NOMO-1 (cell line): ENCODE data around the gene LRRK1.

Experiments used
- DNase-seq, 2 experiments: peaks; one replicate each; lab custom pipeline; 2025; ENCODE audit not compliant: unreplicated experiment in 2 of 2; lab: John Stamatoyannopoulos, UW

Gene LRRK1

DNA sequence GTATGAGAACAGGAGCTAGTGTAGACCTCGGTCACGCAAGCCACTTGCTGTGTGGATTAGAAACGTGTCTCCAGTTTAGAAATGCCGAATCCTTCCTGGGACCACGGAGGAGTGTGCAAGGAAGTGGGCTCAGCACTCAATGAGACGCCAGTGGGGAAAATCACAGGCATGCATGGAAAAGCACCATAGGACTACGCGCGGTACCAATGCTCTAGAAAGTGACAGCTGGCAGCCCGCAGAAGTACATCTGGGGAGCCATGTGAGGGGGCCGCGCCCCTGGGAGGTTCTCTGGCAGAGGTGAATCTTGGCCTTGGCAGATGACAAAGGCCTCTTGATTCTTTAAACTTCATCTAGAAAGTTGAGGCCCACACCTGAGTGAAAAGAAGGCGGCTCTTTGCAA is 99.3 kb downstream of the LRRK1 start:
- no peak for DNase-seq

DNA sequence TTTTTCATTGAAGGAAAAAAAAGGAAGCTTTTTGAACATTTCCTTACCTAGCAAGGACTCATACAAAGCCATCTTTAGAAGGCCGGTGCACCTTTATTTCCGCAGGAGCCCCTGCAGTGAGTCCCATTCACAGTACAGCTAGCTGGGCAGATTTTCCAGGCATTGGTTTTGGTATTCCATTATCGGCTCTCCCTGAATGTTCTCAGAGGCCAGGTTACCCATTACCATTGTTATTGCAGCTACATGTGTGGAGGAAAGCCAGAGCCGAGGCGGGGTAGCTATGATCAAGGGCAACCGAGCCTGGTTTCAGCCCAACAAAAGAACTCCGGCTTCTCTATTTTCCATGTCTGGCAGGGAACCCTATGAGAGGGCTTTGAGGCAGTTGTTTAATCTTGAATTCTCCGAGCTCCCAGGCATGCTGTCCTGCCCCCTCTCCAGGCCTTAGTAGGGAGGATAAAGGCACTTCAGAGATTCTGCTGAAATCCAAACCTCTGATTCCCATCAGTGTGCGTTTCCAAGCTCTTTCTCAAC is 100.3 kb downstream of the LRRK1 start:
- no peak for DNase-seq

DNA sequence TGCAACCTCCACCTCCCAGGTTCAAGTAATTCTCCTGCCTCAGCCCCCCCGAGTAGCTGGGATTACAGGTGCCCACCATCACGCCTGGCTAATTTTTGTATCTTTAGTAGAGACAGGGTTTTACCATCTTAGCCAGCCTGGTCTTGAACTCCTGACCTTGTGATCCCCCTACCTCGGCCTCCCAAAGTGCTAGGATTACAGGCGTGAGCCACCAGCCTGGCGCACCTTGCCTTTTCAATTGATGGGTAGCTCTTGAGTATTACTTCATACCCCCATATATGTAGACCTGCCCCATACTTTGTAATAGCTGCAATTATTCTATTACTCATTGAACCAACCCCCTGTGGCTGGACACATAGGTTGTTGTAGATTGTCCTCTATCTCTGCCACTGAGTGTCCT is 101.3 kb downstream of the LRRK1 start:
- no peak for DNase-seq

DNA sequence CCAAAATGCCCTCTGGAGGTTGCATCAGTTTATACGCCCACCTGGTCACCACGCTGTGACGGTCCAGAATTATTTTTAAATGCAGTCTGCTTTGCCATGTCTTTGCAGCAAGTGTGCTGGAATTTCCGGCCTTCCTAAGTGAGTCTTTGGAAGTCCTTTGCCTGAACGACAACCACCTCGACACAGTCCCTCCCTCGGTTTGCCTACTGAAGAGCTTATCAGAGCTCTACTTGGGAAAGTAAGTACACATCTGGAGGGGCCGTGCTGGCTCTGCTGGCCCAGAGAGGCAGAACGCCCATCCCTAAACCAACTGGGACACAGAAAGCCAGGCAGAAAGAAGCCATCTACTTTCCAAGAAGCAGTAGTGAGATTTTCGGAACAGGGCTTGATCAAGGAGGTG is 101.8 kb downstream of the LRRK1 start:
- no peak for DNase-seq

DNA sequence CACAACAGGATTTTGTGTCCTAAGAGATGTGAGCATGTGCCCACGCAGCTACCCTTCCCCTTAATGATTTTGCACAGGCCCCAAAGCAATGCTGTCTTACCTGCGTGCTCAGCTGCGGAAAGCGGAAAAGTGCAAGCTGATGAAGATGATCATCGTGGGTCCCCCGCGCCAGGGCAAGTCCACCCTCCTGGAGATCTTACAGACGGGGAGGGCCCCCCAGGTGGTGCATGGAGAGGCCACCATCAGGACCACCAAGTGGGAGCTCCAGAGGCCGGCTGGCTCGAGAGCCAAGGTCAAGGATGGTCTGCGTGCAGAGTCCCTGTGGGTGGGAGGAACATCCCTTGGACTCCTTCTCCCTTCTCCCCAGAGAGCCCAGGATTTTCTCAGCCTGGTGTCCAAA is 103.1 kb downstream of the LRRK1 start:
- no peak for DNase-seq

DNA sequence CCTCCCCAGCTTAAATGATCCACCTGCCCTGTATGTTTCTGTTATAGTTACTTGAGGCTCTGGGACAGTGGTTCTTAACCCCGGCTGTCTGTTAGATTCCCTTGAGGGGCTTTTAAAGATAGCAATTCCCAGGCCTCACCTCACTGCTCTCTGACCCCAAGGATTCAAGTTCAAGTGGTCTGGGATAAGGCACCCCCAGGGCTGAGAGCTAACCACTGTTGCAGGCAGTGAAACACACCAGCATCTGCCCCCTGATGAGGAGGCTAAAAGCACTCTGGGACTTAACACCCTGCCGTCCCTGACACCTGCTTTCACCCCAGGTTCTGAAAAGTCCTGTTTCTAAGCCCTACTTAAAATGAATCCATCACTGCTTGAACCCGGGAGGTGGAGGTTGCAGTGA is 103.7 kb downstream of the LRRK1 start:
- DNase-seq, result no peak

DNA sequence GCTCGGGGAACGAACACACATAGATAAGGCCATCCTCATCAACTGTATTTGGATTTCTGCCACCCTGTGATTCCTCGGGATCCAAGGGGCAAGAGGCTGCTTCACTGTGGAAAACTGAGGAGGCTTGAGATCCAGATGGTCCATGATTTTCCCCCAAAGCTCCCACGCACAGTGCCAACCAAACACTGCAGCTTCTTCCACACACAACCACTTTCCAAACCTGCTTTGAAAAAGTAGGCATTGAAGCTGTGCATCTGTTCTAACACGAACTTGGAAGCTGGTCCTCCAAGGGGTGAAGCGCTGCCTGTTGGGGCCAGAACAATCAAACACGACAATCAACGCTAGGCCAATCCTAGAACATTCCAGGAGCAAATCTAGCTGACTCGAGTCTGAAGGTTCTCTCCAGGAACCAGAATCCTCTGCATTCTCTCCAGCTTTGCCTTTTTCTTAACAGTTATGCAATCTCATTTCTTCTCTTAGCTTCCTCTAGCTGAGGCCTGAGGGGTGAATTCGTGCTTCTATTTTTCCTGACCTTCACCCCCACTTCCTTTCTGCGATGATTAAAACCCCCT is 104.4 kb downstream of the LRRK1 start:
- DNase-seq, result no peak

DNA sequence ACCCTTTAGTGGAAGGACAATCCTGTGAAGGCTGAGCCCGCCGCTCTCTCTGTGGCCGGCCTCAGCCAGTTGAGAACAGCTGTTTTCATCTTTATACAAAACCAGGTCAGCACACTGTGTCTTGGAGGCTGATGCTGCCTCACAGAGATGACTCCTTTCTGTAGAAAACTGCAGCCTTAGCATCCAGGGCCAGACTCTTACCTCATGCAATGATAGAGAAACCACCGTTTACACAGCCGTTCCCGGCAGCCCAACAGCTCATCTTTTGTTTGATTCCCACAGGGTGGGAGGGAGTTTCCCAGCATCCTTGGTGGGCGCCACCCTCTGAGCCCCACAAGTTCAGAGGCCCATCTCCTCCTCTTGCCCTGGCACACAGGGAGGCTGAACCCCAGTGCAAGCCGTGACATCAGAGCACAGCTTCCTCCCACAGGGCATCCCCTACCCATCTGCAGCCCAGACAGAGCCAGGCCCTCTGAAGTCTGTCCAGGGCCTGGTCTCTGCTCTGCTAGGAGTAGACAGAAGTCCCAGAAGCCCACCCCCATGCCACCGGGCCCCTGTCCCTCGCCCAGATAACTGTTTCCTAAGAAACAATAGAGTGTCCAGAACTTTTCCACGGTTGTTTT is 105.0 kb downstream of the LRRK1 start:
- DNase-seq, result no peak

DNA sequence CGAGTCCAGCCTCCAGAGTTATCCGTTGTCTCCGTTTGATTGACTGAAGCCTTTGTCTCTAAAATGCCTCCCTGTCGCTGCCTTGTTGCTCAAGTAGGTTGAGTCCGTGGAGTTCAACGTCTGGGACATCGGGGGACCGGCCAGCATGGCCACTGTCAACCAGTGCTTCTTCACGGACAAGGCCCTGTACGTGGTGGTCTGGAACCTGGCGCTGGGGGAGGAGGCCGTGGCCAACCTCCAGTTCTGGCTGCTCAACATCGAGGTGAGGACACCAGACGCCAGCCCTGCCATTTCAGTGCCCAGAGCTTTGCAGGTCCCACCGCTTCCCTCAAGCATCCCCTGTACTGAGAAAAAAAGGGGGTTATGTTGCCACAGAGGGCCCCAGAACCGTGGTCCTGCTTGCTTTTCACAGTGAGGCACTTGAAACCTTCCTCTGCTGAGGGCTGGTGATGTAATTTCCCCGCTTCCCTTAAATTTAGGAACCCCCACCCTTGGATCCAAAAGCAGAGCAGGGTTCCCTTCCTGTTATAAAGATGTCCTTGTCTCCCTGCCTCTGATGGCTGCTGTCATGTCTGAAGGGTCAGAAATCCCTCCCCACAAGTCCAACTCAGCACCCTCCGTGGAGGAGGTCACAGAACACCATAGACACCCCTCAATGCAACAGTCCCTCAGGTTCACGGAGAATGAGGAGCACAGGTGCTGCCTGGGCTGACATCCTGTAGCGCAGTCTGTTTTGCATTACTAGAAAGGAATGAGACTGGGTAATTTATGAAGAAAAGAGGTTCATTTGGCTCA is 105.7 kb downstream of the LRRK1 start:
- no peak for DNase-seq

DNA sequence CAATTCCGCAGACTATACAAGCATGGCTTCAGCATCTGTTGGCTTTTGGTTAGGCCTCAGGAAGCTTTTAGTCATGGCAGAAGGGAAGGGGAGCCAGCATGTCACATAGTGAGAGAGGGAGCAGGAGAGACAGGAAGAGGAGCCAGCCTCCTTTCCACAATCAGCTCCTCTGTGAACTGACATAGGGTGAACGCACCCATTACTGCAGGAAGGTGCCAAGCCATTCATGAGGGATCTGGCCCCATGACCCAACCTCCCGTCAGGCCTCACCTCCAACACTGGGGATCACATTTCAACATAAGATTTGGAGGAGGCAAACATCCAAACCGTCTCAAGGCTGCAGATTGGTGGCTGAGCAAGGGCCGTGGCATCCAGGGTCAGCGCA is 106.3 kb downstream of the LRRK1 start:
- DNase-seq, result no peak

DNA sequence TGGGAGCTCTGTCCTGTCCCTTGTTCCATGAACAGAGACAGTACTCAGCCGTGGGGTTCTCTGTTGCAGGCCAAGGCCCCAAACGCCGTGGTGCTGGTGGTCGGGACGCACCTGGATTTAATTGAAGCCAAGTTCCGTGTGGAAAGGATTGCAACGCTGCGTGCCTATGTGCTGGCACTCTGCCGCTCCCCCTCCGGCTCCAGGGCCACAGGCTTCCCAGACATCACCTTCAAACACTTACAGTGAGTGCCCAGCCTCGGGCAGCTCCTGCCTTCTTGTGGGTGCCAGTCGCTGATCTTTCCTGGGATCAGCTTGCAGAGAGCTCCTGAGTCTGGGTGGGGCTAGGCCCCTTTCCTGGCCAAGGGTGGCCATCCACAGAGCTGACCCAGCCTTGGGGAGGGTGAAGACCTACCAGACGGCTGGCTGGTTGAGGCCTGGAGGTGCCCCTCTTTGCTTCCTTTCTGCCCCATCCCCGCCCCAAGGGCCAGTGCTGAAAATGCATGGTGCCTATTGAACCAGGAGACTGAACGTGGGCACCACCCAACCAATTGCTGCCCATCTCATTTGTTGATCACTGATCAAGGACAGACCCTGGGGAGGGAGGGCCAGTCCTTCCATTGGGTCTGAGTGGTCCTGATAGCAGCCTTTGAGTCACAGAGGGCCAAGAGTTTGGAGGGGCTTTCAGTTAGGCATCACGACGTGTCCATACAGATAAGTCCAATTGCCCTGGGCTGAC is 106.9 kb downstream of the LRRK1 start:
- DNase-seq, result no peak

DNA sequence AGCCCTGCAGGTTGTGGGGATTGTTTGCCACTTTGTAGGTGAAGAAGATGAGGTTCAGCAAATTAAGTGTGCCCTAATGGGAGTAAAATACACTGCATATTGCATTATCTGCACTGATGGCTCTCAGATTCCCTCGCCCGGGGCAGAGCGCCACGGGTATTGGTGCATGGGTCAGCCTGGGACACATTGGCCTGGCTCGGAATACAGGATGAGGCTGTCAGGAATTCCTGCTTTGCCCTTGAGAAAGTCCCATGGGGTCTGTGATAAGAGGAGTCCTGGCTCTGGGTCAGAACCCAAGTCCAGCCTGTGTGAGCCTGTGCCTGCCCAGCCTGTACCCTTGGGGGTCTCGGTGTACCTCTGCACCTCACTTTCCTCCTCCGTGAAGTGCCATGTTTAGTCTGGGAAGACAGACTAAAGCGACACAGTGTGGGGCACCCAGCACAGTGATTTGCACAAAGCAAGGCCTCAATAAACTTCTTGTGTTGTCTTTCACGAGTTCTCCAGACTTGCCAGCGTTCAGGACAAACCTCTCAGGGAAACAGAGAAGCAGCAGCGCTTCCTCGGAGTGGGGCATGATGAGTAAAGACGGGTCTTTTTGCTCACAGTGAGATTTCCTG is 107.6 kb downstream of the LRRK1 start:
- DNase-seq, result no peak

DNA sequence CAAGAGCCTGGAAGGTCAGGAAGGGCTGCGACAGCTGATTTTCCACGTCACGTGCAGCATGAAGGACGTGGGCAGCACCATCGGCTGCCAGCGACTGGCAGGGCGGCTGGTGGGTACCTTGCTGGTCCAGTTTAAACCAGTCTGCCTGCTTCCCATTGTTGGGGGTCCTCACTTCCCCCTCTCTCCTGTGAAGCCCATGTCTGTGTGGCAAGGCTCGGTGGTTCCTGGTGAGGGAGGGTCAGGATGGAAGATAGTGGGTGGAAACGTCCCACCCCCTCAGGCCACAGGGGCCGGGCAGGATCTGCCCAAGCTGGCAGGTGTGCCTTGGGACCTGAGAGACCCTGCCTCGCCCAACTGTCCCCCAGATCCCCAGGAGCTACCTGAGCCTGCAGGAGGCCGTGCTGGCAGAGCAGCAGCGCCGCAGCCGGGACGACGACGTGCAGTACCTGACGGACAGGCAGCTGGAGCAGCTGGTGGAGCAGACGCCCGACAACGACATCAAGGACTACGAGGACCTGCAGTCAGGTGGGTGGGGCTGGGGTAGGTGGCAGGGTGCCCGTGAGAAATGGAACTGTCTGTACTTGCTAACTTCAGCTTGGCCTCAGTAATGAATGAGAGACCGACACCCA is 108.2 kb downstream of the LRRK1 start:
- DNase-seq, result no peak

DNA sequence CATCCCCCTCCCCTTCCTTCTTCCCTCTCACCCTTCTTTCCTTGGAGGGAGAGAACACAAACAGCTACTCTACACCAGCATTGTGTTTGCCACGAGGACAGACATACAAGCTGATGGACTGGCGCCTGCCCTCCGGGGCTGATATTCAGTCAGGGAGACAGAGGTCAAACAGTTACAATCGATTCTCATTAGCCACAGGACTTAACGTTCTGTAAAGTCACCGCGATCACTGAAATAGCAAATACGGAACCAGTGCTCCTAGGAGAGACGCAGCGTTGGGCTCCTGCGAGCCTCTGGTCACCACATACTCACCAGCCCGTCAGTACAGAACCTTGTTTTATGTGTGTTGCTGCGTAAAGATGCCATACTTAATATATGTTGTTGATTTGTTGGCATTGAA is 108.8 kb downstream of the LRRK1 start:
- DNase-seq, result no peak

DNA sequence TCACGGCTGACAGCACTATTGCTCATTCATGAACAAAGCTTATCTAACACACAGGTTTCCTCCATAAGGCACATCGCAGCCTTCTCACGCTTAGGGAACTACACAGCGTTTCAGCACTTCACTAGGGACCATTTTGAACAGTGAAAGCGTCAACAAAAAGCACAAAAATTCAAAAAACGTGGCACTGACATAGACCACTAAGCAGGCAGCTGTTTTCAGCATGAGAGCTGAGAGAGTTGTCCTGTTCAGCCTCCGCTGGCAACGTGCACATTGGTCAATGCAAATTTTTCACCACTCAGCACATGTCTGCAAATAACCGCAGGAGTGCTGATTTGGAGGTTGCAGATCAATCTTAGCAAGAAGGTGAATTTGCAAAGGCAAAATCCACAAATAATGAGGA is 109.2 kb downstream of the LRRK1 start:
- no peak for DNase-seq

DNA sequence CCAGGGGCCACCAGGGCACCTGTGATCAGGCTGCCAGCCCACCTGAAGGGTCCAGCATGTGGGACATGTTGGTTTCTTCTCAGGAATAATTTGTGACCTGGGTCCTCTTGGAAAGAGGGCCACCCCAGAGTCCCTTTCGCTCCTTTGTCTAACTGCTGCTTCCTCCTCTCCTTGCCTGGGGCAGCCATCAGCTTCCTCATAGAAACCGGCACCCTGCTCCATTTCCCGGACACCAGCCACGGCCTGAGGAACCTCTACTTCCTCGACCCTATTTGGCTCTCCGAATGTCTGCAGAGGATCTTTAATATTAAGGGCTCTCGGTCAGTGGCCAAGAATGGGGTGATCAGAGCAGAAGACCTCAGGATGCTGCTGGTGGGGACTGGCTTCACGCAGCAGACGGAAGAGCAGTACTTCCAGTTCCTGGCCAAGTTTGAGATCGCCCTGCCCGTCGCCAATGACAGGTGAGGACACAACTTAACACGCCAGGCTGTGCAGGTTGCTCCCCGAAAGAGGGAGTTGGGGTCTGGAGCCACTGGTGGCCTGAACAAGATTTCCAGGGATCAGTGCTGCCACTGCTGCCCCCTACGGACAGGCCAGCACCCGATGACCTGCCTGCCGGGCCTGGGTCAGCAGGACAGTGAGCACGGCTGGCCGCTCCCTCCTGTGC is 109.7 kb downstream of the LRRK1 start:
- no peak for DNase-seq

DNA sequence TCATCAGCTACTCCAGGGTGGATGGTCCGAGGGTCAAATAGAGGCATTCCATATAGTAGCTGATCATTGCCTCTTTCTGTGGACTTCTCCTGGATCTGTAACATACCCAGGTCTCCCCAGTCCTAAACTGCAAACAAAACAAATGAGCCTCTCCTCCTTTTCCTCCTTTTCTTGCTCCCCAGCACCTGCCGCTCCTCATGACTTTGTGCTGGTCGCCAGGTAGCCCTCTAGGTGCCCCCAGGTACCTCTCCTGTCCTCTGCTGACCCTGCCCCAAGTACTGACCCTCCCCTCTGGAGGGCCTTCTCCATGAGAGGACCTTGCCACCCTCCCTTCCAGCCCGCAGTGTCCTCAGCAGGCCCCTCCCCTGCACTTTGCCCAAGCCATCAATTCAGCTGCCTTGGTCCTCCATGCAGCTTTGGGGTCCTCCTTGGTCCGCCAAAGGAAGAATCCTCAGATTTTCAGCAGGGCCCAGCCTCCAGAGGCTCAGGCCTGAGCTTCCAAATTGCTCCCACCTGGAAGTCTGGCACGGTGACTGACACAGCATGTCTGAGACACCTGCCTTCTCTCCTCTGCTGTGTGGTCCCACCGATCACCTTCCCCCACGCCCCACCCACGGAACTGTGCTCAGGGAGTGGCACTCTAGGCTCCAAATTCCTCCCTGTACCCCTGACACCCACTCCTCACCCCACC is 111.0 kb downstream of the LRRK1 start:
- no peak for DNase-seq

DNA sequence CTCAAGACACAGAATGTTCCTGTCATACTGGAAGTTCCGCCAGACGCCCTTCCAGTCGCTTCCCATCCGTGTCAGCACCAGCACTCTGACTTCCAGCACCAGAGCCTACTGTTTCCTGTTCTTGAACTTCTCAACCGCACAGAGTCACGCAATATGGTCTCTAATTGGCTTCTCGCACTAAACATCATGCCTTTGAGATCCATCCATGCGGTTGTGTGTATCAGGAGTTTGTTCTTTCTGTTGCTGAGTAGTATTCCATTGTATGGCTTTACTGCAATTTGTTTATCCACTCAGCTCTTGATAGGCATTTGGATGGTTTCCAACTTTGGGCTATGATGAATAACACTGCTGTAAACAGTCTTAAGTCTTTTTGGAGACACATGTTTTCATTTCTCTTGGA is 112.1 kb downstream of the LRRK1 start:
- no peak for DNase-seq

DNA sequence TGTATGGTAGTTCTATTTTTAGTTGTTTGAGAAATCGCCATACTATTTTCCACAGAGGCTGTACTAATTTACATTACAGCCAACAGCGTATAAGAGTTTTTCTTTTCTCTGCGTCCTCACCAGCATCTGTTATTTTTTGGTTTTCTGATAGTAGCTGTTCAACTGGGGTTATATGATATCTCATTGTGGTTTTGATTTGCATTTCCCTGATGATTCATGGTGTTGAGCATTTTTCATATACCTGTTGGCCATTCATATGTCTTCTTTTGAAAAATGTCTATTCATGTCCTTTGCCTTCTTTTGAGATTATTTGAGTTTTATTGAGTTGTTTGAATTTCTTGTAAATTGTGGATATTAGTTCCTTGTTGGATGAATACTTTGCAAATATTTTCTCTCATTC is 114.6 kb downstream of the LRRK1 start:
- DNase-seq, result no peak
